Fibroblast of pulmonary artery (primary cell): ENCODE results near the gene ADRA1B.

Experiments used
- DNase-seq: peaks from one replicate; pipeline ENCODE4 v3.0.0-alpha.2; 2010; ENCODE audit warnings: low read depth
- H3K4me3 ChIP-seq: replicated peaks from 2 replicates; pipeline ENCODE4 v1.5.1; 2011; ENCODE audit warnings: low read depth, mild to moderate bottlenecking, control low read depth, low read length, moderate library complexity
- TF ChIP-seq, protein P1 (sequence below): IDR thresholded peaks from 2 replicates; pipeline ENCODE4 v1.5.1; 2011; ENCODE audit warnings: mild to moderate bottlenecking, control low read depth, low read length, inconsistent platforms; ENCODE audit errors: missing control alignments

ADRA1B gene

DNA sequence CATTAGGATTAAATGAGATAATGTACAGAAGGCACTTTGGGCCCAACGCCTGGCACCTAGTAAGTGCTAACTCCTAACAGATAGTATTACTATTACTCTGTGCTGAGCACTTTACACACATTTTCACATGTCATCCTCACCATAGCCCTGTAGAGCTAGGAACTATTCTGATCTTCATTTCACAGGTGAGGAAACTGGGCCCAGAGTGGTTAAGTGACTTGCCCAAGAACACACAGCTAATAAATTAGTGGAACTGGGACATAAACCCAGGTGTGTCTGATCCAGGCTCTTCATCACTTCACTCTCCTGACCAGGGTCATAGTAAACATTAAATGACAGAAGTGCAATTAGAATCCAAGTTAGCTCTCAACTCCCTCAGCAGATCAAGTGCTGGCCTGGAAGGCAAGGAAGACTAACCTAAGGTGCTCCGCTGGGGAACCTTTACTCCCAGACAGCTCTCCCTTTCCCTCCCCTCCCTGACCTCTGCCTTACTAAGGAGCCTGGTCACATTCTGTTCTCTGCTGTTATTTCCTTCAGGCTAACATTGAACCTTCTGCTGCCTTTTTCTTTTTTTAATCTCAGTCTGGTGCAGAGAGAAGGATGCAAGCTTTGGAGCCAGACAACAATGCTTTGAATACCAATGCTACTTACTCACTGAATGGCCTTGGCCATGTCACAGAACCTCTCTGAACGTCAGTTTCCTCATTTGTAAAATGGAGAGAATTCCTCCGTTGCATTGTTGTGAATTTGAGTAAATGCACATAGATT lies 4.1 kb upstream of the ADRA1B start:
- H3K4me3 ChIP-seq, result no peak overlapping the region
- TF ChIP-seq, protein P1, sequence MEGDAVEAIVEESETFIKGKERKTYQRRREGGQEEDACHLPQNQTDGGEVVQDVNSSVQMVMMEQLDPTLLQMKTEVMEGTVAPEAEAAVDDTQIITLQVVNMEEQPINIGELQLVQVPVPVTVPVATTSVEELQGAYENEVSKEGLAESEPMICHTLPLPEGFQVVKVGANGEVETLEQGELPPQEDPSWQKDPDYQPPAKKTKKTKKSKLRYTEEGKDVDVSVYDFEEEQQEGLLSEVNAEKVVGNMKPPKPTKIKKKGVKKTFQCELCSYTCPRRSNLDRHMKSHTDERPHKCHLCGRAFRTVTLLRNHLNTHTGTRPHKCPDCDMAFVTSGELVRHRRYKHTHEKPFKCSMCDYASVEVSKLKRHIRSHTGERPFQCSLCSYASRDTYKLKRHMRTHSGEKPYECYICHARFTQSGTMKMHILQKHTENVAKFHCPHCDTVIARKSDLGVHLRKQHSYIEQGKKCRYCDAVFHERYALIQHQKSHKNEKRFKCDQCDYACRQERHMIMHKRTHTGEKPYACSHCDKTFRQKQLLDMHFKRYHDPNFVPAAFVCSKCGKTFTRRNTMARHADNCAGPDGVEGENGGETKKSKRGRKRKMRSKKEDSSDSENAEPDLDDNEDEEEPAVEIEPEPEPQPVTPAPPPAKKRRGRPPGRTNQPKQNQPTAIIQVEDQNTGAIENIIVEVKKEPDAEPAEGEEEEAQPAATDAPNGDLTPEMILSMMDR, result no peak

GRCh38 chr5:159913048-159913447 lies 3.2 kb upstream of the ADRA1B start:
- DNase-seq, result peak; percentile 91
- TF ChIP-seq, protein P1, result no peak

More for the DNA sequence above, 4.1 kb upstream of the ADRA1B start:
- DNase-seq, result peak; percentile 93

DNA sequence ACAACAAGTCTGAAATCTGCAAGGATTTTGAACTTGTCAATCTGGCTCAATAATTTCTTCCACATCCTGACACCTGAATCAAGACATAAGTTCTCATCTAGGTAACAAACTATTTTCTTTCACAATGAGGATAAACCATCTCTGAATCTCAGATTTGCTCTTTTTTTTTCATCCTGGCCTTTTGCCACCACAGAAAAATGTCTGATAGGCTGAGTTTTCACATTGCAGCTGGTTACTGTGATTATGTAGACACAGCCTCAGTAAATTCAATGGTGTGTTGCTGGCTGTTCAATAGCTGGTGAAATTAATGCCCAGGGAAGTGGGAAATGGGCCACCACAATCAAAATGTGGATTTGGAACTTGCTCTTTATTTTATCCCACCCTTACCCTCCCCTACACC lies 2.8 kb upstream of the ADRA1B start:
- peak; percentile 50 for DNase-seq
- TF ChIP-seq, protein P1, result no peak
- H3K4me3 ChIP-seq, result no peak overlapping the region

More at GRCh38 chr5:159913048-159913447, 3.2 kb upstream of the ADRA1B start:
- no peak overlapping the region for H3K4me3 ChIP-seq

- DNase-seq, result no peak
- H3K4me3 ChIP-seq, result peak overlapping the region; percentile 51
- TF ChIP-seq, protein P1, result no peak
Measured at GRCh38 chr5:159916841-159917761, 819 bp downstream of the ADRA1B start.

DNA sequence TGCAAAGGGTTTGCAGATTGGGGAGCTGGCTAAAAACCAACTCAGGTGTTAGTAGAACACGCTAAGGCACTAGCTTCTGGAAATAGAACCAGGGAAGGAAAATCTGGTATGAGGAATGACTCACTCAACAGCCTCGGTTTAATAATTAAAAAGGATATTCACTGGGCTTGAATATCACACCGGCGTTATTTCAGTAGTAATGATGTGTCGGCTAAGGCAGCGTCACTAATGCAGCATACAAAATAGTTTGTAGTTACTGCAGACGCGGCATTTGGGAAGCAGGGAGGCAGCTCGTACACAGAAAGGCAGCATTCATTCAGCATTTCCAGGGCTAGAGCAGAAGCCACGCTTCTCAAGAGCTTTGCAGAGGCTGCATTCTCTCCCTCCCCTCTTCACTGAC lies 1.7 kb downstream of the ADRA1B start:
- no peak for DNase-seq
- peak overlapping the region; percentile 36 for H3K4me3 ChIP-seq
- TF ChIP-seq, protein P1, result no peak

- TF ChIP-seq, protein P1, result no peak
- no peak overlapping the region for H3K4me3 ChIP-seq
- DNase-seq, result no peak
Measured at GRCh38 chr5:159921721-159922120, 5.4 kb downstream of the ADRA1B start.
